ENCODE data around the gene CHD9.

GRCh38 chr16:53219371-53219770 lies 164.6 kb downstream of the CHD9 start:
- TF ChIP-seq, protein P1, sequence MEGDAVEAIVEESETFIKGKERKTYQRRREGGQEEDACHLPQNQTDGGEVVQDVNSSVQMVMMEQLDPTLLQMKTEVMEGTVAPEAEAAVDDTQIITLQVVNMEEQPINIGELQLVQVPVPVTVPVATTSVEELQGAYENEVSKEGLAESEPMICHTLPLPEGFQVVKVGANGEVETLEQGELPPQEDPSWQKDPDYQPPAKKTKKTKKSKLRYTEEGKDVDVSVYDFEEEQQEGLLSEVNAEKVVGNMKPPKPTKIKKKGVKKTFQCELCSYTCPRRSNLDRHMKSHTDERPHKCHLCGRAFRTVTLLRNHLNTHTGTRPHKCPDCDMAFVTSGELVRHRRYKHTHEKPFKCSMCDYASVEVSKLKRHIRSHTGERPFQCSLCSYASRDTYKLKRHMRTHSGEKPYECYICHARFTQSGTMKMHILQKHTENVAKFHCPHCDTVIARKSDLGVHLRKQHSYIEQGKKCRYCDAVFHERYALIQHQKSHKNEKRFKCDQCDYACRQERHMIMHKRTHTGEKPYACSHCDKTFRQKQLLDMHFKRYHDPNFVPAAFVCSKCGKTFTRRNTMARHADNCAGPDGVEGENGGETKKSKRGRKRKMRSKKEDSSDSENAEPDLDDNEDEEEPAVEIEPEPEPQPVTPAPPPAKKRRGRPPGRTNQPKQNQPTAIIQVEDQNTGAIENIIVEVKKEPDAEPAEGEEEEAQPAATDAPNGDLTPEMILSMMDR (IDR thresholded peaks at IDR 0.05) = no peak
- TF ChIP-seq POLR2A (IDR thresholded peaks at IDR 0.05) = no peak
